RCC 7860 (cell line): ENCODE results near the gene RTL10.
"Not testable (repeated sequence)": the region's sequence is repeated elsewhere in the genome, so short reads cannot be mapped to it uniquely, and the experiment has no call there.

Experiments
- DNase-seq: peaks from one replicate; pipeline ENCODE4 v3.0.0-alpha.2; 2015; ENCODE audit warnings: low spot score
- FAIRE-seq: peaks from 2 replicates; lab custom pipeline; 2012; peaks lifted over from hg19 to GRCh38; lab: Jason Lieb, UNC

RTL10 gene

DNA sequence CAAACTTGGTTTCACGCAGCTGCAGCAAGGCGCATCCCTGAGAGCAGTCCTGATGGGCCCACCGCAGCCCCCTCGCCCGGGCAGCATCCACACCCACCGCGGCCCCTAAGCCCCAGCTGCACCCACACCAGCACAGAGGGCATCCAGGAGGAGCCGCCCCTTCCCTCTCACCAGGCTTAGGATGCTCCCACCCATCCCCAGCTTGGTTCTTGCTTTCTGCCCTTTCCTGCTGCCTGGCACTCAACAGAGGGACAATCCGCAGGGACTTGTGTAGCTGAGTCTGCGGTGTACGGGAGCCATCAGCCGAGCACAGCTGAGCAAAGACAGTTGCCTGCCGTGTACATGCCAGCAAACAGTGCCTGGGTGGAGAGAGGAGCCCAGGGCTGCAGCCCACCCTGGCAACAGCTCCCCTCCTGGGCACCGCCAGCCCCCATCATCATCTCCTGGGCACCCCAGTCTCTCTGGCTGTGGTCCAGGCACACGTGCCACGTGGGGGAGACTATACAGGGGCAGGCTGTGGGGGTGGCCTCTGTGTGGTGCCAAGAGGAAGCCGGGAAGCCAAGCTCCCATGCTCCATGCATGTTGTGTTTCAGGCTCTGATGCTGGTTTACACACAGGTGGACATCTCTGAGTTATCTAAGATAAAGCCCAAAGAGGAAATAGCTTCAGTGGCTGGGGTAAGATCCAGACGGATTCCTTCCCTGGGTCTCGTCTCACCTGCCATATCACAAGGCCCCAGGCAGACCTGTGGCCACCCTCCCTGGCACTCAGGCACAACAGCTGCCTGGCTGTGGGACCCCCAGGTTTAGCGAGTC, 36.0 kb upstream of the RTL10 start:
- DNase-seq (no peak), FAIRE-seq (no peak)

DNA sequence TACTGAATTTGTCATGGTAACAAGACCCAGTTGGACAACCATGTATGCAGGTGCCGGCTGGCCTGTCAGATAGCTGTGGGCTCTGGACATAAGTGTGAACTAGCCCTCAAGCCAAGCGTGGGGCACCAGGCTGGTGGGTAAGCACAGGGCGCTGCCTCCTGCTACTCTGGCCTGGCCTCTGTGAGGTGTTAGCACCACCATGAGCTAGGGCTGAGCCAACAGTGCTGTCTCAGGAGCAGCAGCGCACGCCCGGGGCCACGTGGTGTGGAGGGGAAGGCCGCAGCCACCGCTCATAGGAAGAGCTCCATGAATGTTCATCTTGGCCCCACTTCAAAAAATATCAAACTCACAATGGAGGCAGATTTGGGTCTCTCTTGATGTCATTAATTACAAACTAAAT, 35.3 kb upstream of the RTL10 start:
- DNase-seq (no peak), FAIRE-seq (no peak)

DNA sequence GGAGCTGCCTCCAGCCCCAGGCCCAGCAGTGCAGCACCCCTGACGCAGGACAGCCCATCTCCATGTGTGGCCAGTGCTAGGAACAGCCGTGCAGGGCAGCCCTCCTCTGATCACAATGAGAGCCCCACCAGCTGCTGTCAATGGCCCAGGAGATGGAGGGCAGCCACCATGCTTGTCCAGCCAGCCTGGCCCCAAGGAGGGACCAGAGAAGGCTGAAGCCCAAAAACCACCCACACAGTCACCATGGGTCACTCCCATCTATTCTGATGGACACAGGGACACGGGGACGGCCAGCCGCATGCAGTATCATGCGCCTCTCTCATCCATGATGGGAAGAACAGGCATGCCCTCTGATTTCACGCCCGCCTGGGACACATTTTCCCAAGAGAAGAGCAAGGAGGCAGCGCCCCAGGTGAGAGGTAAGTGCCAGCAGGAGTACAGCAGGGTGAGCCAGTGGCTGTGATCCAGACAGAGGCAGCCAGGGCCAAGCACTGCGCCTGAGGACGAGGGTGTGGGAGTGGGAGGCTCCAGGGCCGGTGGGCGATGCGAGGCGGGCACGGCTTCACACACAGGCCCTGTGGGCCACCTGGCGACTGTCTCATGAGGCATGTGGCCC, 33.6 kb upstream of the RTL10 start:
- no peak for FAIRE-seq
- DNase-seq, result no peak

DNA sequence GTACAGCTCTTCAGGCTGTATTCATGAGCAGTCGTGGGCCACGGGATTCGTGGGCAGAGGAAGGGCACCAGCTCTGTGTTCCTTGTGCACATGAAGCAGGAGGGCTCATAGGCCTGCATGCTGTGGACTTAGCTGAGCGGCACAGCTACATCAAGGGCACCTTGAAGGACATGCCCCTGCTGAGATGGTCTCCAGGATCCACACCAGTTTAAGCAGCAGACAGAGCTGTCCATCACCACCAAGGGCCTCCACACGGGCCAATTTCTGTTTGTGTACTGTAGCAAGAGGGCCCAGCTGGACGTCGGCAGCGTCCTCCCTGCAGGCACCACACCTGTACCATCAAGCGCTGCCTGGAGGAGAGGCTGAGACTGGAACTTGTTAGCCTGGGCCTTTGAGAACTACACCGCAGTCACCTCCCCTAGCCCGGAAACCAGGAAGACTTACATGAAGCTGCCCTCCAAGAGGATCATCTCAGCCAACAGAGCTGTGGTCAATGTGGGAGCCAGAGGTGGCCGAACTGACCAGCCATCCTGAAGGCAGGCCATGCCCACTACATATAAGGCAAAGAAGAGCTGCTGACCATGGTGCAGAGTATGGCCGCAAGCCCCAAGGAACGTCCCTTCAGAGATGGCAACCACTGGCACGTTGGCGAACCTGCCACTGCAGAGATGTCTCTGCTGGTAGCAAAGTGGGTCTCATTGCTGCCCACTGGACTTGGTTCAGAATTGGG, 32.7 kb upstream of the RTL10 start:
- FAIRE-seq (no peak), DNase-seq (no peak)

DNA sequence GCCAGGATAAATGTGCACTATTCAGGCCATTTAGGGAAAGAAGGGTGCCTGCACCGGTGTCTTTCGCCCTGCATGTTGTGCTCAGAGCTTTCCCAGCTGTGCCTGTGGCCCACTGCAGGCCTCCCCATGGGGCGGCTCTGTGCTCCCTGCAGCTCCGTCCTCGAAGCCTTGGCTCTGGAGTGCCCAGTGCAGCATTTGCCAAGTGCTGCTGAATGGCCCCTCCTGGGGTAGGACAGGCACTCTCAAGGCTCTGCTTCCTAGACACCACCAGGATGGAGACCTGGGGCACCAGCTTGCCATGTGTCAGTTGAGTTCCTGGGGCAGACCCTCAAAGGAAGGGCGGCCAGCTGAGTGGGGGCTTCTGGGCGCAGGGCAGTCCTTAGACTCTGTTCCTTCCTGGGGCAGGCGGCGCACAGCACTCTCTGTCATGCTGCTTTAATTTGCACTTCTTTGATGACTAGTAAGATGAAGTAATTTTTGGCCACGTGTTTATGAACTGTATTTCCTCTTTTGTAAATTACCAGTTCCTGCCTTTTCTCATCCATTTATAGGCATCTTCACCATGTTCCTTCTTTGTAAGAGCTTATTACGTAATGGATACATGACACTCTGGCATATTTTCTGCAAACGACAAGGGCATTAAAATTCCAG, 32.1 kb upstream of the RTL10 start:
- FAIRE-seq, result no peak
- peak; percentile 7 for DNase-seq

DNA sequence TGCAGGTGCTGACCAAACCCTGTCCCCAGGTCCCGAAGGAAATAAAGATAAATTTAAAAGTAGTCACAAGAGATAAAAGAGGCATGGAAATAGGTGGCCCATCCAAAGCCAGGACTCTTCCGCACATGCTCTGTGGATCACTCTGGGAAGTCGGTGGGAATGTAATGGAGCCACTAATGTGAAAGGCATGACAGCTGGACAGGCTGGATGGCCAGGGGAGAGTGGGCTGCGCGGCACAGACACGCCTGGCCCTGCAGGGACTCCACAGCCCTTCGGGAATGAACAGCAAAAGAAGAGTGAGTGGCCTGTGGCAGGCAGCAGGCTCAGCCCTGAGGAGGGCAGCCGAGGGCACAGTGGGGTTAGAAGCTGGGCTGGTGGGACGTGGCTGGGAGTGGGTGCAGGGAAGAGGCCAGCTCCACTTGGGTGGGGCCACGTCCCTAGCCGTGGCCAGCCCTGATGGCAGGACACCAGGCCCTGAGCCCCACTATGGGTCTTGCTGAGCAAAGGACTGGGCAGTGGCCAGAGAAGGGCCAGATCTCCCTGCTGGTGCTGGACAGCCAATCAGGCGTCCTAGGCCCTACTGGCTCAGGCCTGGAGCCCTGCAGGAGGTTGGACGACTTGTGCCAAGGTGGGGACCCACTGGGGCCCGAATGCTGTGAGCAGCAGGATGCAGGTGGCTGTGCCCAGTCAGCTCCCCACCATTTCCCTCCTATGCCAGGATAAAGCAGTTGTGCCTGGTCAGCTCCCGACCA, 31.3 kb upstream of the RTL10 start:
- FAIRE-seq, result no peak

DNA sequence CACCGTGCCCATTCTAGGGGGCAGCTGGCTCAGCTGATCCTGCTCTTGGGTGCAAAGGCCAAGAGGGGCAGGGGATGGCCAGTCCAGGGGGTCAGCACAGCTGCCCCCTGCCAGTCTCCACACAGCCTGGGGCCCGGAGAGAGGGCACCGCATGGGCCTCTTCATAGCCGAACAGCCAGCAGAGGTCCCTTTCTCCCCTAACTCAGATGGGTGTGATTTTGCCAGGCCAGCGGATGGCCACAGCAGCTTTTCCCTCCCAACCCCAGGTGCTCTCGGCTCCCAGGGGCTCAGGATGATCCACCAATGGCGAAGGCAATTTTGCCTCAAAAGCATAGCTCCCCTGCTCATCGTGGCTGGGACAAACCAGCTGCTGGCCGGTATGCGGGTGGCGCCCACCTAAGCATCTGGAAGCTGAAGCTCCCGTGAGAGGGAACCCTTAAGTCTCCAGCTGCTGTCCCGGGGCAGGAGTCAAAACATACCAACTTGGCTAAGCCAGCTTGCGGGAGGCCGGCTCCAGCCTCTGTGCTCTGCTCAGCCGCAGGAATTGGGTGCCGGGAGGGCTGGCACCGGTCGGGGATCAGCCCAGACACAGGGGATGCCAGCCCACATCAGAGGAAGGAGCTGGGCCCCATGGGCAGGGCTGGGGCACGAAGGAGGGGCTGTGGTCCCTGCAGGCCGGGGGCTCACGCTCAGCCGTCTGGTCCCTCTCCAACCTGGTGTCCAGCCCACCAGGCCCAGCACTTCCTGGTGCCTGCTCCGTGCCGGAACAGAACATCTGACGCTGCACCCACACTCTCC, 30.5 kb upstream of the RTL10 start:
- DNase-seq (no peak), FAIRE-seq (no peak)

More for the DNA sequence above, 31.3 kb upstream of the RTL10 start:
- no peak for DNase-seq

DNA sequence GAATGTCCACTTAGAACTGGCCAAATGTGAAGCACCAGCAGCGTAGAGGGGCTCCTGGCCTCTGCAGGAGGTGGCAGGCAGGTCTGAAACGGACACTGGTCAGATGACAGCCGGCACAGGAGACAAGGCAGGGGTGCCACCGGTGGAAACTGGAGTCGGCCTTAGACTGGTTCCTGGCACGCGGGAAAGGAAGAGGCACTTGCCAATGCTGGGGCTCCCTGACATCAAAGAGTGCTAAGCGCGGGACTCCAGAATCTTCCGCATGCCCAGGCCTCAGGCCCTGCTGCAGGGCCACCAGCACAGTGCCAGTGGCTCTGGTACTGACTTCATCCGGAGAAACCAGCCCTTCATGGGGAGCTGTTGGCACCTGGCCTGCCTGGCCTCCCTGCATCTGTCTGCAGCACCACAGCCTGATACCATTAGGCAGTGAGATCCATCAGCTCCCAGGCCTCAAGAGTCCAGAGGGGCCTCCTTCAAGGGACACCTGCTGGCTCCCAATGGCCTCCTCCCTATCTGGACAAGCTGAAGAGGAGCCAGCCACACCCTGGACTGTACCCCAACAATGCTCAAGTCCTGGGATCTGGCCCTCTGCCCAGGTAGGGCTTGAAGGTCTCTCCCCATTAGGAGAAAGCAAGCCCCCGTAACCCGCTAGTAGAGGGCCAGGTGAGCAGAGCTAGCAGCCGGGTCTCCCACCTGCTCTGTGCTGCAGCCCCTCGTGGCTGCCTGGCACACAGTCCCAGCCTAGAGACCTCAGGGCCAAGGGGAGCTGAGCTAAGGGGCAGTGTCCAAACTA, 29.7 kb upstream of the RTL10 start:
- FAIRE-seq, result no peak

DNA sequence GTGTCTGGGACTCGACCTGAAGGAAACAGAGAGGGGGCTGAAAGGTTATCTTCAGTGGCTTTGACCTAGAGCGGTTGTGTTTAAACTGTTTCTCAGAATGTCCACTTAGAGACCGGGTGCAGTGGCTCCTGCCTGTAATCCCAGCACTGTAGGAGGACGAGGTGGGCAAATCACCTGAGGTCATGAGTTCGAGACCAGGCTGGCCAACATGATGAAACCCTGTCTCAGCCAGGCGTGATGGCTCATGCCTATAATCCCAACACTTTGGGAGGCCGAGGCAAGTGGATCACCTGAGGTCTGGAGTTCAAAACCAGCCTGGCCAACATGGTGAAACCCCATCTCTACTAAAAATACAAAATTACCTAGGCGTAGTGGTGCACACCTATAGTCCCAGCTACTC, 28.8 kb upstream of the RTL10 start:
- not testable (repeated sequence) for DNase-seq, FAIRE-seq

More for the DNA sequence above, 29.7 kb upstream of the RTL10 start:
- DNase-seq, result no peak

DNA sequence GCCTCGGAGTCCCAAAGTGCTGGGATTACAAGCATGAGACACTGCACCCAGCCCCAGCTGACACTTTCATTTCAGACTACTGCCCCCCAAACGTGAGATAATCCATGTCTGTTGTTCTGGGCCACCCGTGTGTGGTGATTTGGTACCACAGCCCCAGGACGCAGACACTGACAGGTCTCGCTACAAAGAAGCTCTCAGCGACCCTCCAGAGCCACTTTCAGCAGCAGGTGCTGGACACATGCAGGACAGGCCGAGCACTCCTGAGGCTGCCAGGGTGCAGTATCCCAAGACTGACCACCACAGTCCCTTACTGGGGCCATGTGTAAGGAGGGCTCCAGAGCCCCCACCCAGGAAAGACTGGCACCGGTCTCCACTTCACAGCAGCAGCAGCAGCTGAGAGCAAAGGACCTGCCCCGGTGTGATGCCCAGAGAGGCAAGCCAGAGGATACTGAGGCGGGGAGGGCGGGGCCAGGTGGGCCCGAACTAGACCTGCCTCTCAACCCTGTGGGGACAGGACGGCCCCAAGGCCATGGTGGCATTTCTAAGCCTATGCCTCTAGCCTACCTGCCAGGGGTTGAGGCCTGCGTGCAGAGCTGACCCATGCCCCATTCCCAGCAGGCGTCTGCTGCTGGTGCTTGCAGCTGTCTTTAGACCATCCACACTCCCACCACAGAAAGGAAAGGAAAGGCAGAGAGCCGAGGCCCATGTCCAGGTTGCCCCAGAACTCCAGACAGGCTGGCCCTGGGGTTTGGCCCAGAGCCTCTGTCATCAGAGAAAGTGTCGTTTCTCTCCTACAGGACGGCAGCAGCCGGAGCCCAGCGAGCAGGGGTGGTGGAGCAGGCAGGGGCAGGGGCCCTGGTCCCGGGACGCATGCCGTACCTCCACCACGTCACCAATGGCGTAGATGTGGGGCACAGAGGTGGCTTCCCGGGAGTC, 28.0 kb upstream of the RTL10 start:
- DNase-seq (no peak), FAIRE-seq (no peak)

DNA sequence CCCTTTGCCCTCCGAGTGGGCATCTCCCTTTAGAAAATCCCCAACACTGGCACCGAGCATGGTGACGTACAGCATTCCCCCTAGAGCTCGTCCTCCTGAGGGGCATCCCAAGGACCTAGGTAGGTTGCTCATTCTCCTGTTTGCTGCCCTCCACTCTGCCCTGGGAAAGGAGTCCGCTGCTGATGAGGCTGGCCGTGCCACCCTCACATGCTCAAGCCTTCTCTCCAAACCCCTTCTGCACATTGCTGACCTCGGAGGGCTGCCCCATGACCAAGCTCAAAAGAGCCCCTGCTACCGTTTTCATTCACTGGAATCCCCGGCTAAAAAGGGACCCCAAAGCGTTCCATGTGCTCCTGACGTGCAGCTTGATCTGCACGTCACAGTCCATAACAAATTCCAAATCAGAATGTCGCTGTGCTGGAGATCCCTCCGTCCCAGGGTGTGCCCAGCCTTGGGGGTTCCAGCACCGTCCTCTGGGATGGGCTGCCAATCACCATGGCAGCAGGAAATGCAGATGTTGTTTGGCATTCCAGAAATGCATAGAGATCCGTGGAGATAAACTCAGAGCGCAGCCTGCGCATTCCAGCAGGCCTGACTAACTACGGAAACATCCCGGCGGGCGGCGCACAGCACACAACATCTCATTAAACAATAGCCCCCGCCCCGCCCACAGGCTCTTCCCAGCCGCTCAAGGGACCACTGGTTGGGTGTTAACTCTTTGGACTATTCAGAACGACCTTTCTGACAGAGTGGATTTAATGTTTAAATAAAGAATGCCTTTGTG, 26.3 kb upstream of the RTL10 start:
- DNase-seq (peak; percentile 97), FAIRE-seq (peak; percentile 86)

DNA sequence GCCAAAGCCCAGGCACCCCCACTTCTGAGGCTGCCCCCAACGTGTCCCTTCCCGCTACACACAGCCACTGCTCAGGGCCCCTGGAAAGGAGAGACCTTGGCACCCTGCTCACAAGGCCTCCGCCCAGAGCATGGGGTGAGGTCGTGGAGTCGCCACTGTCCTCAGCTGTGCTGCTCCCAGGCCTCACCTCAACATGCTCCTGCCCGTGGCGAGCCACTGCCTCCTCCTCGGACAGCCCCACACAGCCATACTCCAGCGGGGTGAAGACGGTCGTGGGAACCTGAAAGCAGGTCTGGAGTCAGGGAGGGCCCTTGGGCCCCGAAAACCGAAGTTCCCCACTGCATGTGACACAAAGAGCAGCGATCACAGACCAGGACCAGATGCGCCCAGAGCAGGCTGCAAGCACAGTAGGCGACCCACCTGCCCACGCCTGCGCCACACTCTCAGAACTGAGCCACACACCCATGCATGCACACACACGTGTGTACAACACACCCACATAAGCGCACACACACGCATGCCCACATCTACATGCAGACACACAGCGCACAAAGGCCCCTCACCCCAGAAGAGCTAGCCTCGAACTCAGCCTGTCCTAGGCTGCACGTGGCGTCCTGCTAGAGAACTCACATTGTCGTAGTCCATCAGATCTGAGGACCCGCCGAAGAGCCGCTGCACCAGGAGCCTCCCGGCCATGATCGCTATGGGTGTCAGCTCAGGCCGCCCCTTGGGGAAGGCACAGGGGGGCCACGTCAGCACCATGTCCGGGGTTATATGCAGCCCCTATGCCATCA, 25.5 kb upstream of the RTL10 start:
- DNase-seq, result no peak
- no peak for FAIRE-seq

DNA sequence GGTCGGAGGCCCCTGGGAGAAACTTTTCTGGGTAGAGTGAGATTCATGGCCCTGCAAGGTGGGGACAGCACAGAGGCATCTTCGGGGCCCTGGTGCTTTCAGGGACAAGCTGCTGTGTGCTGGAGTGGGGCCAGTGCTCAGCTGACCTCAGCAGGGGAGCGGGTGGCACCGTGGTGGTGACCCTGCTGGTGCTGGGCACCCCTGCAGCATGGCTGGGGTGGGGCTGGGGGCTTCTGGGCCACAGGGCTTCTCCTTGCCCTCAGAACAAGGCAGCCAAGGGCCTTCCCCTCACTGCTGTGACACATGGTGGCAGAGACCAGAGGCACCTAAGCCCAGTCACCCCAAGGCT, 24.9 kb upstream of the RTL10 start:
- FAIRE-seq (no peak), DNase-seq (no peak)

DNA sequence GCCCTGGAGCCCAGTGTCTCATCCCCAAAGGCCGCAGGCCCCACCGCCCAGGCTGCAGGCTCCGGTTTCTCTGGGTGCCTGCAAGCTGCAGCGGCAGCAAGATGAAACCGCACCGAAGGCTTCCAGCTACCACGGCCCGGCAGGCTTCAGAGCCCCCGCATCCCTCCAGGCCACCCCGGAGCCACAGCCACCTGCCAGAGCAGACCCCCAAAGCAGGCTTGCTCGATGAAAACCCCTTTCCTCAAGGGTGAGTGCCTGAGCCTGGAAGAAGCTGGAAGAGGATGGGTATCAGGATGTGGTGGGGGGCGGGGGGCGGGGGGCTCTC, 24.5 kb upstream of the RTL10 start:
- no peak for DNase-seq
- FAIRE-seq, result no peak

DNA sequence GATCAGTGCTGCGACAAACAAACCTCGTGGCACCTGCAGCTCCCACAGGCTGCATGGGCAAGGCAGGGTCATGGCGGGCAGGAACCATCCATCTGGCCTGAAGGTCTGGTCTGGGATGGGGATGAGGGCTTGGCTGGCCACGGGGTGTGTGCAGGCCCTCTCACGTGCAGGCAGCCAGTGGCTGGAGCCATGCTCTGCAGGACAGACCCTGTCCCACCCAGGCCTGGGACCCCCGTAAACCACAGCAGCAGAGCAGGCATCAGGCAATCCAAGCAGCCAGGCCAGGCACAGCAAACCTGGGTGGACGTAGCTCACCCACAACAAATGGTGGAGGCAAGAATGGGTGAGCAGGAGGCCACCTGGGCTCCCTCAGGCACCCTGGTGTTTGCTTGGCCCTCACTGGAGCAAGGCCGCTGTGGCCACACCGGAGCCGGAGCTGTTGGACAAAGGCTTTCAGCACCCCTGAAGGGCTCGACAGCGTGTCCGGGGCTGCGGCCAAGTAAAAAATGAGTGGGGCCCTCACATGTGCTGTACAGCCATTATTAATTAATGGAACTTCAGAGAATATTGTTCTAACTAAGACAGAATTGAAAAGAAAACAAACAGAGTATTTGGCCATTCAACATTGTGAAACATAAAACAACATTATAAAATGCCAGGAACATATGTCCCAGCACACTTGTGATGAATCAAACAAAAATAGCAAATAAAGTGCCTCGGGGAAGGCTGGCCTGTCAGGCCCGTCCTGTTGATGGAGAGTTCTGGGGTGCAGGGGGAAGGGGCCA, 24.0 kb upstream of the RTL10 start:
- DNase-seq (no peak), FAIRE-seq (no peak)
